ENCODE measurements around the gene MBD6.

MBD6 gene

DNA sequence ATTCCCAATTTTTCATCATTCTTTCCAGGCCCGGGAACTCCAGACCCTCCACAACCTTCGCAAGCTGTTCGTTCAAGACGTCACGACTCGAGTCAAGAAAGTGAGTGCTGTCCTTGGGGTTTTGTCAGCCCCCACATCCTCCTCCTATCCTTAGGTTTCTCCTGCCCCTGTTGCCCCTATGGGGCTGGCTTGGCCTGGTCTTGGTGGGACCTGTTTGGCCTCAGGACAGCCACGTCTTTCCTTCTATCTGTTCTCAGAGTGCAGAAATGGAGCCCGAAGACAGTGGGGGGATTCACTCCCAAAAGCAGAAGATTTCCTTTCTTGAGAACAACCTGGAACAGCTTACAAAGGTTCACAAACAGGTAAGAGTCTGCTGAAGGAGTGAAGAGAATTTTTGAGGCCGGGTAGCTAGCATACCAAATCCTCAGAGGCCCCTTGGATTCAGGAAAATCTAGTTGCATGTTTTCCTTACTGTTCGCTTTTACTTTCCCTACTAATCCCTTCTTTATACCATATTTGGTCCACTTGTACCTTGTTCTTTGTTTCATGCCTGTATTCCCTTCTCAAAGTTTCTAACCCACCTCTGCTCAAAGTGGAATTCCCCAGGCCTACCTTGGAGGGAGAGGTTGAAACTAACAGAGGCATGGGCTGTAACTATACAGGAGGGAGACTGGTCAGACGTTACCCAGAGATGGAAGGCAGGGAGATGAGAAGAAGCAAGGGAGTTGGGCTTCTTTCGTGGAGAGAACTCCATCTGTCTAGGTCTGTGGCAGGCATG lies 55.5 kb downstream of the MBD6 start:
- no peak for DNase-seq (ENCODE audit: low read depth)

DNA sequence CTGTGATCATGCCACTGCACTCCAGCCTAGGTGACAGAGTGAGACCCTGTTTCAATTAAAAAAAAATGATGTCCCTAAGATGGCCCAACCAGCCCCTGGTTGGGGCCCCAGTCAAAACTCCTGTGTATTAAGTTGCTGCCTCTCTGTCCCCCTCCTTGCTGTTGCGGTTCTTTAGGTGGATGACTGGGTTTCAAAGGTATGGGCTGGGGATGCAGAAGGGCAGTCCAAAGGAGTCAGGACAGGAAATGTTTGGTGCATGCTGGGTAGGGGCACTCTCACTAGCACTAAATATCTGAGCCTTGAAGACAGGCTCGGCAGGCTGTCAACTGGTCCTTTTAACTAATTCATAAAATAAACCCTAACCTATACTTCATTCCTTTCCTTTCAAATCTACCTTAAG lies 56.4 kb downstream of the MBD6 start:
- peak; percentile 34 for DNase-seq (ENCODE audit: low read depth)

All from EH (cell line).